OCI-LY7 (cell line): ENCODE data around the gene E2F6.

ENCODE experiments used
- EZH2phosphoT487 ChIP-seq: fragments of 200-600 bp; sonication (generic); IDR thresholded peaks from 2 replicates; pipeline ENCODE4 v1.6.1; 2018; ENCODE audit warnings: low read depth, borderline replicate concordance, mild to moderate bottlenecking, mixed run types, antibody characterized with exemption, low read length, moderate library complexity, mixed read lengths
- TF ChIP-seq, protein P1 (sequence below): fragments of 200-600 bp; sonication (generic); conservative IDR thresholded peaks from 2 replicates; pipeline ENCODE4 v1.5.1; 2014; ENCODE audit warnings: mild to moderate bottlenecking, antibody characterized with exemption, low read length, moderate library complexity, mixed read lengths

DNA sequence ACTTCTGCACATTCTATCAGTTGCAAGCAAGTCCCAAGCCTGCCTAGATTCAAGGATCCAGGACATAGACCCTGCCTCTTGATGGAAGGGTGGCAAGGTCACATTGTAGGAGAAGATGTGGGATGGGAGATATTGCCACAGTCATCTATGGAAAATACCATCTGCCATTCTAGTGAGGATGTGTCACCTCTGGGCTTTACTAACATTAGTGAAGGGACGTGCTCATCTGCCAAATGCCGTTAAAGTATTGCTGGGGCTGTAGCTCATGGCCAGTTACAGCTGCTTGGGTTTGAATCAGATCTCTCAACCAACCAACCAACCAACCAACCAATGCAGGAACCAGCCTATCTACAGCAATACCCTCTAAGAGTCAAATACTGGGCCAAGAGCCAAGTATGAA is 49.0 kb downstream of the E2F6 start:
- TF ChIP-seq, protein P1, sequence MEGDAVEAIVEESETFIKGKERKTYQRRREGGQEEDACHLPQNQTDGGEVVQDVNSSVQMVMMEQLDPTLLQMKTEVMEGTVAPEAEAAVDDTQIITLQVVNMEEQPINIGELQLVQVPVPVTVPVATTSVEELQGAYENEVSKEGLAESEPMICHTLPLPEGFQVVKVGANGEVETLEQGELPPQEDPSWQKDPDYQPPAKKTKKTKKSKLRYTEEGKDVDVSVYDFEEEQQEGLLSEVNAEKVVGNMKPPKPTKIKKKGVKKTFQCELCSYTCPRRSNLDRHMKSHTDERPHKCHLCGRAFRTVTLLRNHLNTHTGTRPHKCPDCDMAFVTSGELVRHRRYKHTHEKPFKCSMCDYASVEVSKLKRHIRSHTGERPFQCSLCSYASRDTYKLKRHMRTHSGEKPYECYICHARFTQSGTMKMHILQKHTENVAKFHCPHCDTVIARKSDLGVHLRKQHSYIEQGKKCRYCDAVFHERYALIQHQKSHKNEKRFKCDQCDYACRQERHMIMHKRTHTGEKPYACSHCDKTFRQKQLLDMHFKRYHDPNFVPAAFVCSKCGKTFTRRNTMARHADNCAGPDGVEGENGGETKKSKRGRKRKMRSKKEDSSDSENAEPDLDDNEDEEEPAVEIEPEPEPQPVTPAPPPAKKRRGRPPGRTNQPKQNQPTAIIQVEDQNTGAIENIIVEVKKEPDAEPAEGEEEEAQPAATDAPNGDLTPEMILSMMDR = no peak
- TF ChIP-seq EZH2phosphoT487 = no peak
